DND-41 (cell line): ENCODE results near the gene WFDC9.

ENCODE experiments used
- CTCF ChIP-seq: IDR thresholded peaks from 2 replicates; pipeline ENCODE4 v1.5.1; 2012; ENCODE audit warnings: borderline replicate concordance, low read length, moderate library complexity, mild to moderate bottlenecking; ENCODE audit not compliant: poor library complexity, severe bottlenecking; ENCODE audit errors: extremely low read depth
- EZH2 ChIP-seq: IDR thresholded peaks from 3 replicates; pipeline ENCODE4 v1.6.1; 2012; ENCODE audit warnings: borderline replicate concordance, low read depth, mild to moderate bottlenecking, moderate library complexity, low read length, inconsistent platforms; ENCODE audit not compliant: severe bottlenecking

- TF ChIP-seq CTCF (no peak), EZH2 (no peak)
Measured at GRCh38 chr20:45672765-45673164, 41.7 kb upstream of the WFDC9 start.
